AG04449 (cell line): ENCODE data around the gene ARHGAP20.

Source experiments
- CTCF ChIA-PET: fragments of 350-600 bp; formaldehyde crosslinking; extraction: SDS; loops from one replicate; lab custom pipeline; 2021; ENCODE audit warnings: antibody characterized with exemption; lab: Yijun Ruan, JAX
- POLR2A ChIA-PET: fragments of 400-600, 350-600 bp; formaldehyde crosslinking; extraction: SDS; loops from one replicate; lab custom pipeline; 2020; ENCODE audit warnings: antibody characterized with exemption, inconsistent platforms; lab: Yijun Ruan, JAX
- DNase-seq: peaks from one replicate; pipeline ENCODE4 v3.0.0-alpha.2; 2010; ENCODE audit warnings: low read depth, low spot score
- H3K4me3 ChIP-seq: 2 replicates; pipeline ENCODE4 v1.5.1; 2011; ENCODE audit warnings: low read depth, mild to moderate bottlenecking, control low read depth, low read length
- TF ChIP-seq, protein P1 (sequence below): IDR thresholded peaks from one replicate; pipeline ENCODE4 v1.5.1; 2011; ENCODE audit warnings: mild to moderate bottlenecking, moderate library complexity, low read length, control low read depth, inconsistent platforms; ENCODE audit not compliant: insufficient read depth; ENCODE audit errors: missing control alignments

Gene ARHGAP20

DNA sequence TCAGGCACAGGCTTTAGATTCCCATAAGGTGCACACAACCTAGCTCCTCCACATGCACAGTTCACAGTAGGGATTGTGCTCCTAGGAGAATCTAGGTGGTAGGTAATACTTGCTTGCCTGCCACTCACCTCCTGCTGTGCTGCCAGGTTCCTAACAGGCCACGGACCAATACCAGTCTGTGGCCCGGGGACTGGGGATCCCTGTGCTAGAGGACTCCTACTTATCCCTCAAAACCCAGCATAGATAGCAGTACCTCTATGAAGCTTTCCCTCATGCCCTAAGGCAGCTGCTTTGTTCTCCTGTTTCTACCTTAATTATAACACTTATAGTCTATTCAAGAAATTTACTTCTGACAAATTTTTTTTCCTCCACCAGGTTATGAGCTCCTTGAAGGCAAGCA is 36.7 kb downstream of the ARHGAP20 start:
- TF ChIP-seq, protein P1, sequence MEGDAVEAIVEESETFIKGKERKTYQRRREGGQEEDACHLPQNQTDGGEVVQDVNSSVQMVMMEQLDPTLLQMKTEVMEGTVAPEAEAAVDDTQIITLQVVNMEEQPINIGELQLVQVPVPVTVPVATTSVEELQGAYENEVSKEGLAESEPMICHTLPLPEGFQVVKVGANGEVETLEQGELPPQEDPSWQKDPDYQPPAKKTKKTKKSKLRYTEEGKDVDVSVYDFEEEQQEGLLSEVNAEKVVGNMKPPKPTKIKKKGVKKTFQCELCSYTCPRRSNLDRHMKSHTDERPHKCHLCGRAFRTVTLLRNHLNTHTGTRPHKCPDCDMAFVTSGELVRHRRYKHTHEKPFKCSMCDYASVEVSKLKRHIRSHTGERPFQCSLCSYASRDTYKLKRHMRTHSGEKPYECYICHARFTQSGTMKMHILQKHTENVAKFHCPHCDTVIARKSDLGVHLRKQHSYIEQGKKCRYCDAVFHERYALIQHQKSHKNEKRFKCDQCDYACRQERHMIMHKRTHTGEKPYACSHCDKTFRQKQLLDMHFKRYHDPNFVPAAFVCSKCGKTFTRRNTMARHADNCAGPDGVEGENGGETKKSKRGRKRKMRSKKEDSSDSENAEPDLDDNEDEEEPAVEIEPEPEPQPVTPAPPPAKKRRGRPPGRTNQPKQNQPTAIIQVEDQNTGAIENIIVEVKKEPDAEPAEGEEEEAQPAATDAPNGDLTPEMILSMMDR: no peak
- ChIA-PET POLR2A (no interaction called here), CTCF (no interaction called here)
- H3K4me3 ChIP-seq: no peak overlapping the region
- DNase-seq: no peak

DNA sequence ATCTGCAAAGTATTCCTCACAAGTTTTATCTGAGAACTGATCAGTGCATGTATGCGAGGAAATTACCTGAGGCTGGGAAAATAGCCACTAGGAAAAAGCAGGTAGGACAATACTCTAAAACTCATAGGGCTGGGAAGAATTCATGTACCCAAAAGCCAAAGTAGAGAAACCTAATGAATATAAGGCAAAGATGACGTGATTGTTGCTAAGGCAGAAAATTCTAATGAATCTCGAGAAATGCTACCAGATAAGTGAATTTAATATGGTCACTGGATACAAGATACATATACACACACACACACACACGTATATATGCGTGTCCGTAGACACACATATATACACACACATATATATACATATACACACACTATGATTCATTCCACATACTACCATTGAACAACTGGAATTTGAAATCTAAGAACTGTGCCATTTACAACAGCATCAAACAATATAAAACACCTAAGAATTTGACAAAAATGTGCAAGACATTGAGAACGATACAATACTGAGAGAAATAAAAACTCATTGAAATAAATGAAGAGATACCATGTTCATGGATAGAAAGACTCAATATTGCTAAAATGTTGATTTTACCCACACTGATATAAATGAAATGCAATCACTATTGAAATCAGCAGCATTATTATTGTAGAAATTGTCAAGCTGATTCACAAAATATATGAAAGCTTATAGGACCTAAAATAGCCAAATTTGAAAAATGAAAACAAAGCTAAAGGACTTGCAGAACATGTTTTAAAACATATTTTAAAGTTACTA is 46.4 kb downstream of the ARHGAP20 start:
- ChIA-PET POLR2A (no interaction called here), CTCF (no interaction called here)
- no peak overlapping the region for H3K4me3 ChIP-seq
- TF ChIP-seq, protein P1: no peak
- DNase-seq: no peak

DNA sequence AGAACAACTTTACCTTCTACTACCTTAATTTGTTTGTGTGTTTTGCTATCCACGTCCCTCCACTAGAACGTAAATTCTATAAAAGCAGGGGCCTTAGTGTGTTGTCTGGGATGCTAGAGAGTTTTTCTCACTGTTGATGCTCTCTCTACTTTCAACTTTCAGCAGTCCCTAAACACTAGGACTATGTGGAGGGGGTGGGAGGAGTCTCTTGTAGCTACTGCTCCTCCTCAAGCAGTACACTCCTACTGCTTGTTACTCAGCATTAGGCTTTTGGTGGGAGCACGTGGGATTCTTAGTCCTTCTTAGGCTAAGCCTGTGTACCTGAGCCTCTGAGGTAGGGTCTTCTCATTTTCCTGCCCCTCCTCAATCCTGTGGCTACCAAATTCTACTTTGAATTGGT is 56.3 kb downstream of the ARHGAP20 start:
- ChIA-PET POLR2A (no interaction called here), CTCF (no interaction called here)
- TF ChIP-seq, protein P1: no peak
- H3K4me3 ChIP-seq: no peak overlapping the region
- DNase-seq: no peak

DNA sequence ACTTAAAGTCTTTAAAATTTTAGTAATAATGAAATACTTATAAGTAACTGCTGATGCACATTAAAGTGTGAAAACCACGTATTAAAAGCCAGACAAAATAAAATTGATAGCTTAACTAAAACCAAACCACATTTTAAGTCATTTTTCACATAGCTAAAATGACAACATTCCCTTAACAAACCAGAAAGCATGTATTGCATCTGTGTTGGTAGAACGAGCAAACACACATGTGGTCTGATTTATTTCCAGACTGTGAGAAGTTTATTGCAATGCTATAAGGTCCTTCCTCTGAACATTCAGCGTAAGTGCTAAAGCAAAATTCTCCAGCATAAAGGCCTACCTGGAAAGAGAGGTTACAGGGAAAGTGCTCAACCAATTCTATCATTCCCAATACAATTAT is 57.8 kb downstream of the ARHGAP20 start:
- DNase-seq: no peak
- ChIA-PET POLR2A (no interaction called here), CTCF (no interaction called here)
- no peak overlapping the region for H3K4me3 ChIP-seq
- TF ChIP-seq, protein P1: no peak

DNA sequence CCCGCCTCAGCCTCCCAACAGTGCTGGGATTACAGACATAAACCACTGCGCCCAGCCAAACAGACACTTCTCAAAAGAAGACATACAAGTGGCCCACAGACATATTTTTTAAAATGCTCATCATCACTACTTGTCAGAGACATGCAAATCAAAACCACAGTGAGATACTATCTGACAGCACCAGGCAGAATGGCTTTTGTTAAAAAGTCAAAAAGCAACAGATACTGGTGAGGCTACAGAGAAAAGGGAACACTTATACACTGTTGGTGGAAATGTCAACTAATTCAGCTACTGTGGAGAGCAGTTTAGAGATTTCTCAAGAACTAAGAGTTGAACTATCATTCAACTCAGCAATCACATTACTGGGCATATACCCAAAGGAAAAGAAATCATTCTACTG is 67.0 kb downstream of the ARHGAP20 start:
- TF ChIP-seq, protein P1: no peak

DNA sequence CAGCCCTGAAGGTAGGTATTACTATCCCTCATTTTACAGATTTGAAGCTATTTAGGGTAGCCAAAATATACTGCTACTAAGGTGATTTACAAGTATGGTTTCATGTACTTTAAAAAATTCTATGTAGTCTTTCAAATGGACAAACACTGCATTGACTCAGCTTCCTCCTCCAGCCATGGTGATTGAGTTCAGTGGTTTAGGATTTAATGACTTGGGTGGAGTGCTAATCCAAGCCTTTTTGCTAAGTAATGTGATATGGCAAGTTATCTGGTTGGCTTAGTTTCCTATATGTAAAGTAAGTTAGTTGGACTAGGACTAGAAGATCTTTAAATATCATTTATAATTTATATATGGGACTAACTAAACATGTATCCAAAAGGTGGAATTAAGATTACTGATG is 77.9 kb downstream of the ARHGAP20 start:
- TF ChIP-seq, protein P1: no peak
- POLR2A ChIA-PET: no interaction called here
- H3K4me3 ChIP-seq: no peak overlapping the region
- no peak for DNase-seq
- CTCF ChIA-PET: no interaction called here

More for the DNA sequence above, 67.0 kb downstream of the ARHGAP20 start:
- ChIA-PET POLR2A (no interaction called here), CTCF (no interaction called here)
- DNase-seq: no peak
- H3K4me3 ChIP-seq: no peak overlapping the region
